ENCODE measurements around the gene PRMT7. TPM values are rescaled to one million over a fixed set of nuclear protein-coding genes. Genes with fewer than 3 reads are reported as not detected.
A peak's percentile ranks its signal among the peaks of the same experiment; 100 is the strongest.

PRMT7 gene
- total RNA-seq, 1 donor from 2014 or later = 71.9 TPM

GRCh38 chr16:68395167-68395786, 84.5 kb downstream of the PRMT7 start:
- no peaks in the 10 kb centered on the region for H3K36me3 Mint-ChIP-seq (ENCODE audit: low read depth)
- no peak overlapping the region for H3K4me3 Mint-ChIP-seq
- H3K27me3 Mint-ChIP-seq (ENCODE audit: low read depth) = peaks cover 4% of the 10 kb centered on the region
- H3K4me1 Mint-ChIP-seq = peaks cover 7% of the 10 kb centered on the region
- no peaks in the 10 kb centered on the region for H3K9me3 Mint-ChIP-seq
- DNase-seq (ENCODE audit: low read depth, low spot score) = no peak
- TF ChIP-seq CTCF (conservative IDR thresholded peaks at IDR 0.05) = no peak
- H3K27ac Mint-ChIP-seq (ENCODE audit: unreplicated experiment) = no peak overlapping the region

- peaks cover 4% of the 10 kb centered on the region for H3K27me3 Mint-ChIP-seq (ENCODE audit: low read depth)
- no peak for TF ChIP-seq CTCF (conservative IDR thresholded peaks at IDR 0.05)
- no peak overlapping the region for H3K27ac Mint-ChIP-seq (ENCODE audit: unreplicated experiment)
- H3K36me3 Mint-ChIP-seq (ENCODE audit: low read depth) = no peaks in the 10 kb centered on the region
- no peak for DNase-seq (ENCODE audit: low read depth, low spot score)
- H3K4me1 Mint-ChIP-seq = peaks cover 7% of the 10 kb centered on the region
- H3K9me3 Mint-ChIP-seq = no peaks in the 10 kb centered on the region
- no peak overlapping the region for H3K4me3 Mint-ChIP-seq
These were observed 85.0 kb downstream of the PRMT7 start for GRCh38 chr16:68395815-68396214.

- peaks cover 4% of the 10 kb centered on the region for H3K27me3 Mint-ChIP-seq (ENCODE audit: low read depth)
- no peak overlapping the region for H3K27ac Mint-ChIP-seq (ENCODE audit: unreplicated experiment)
- no peak overlapping the region for H3K4me3 Mint-ChIP-seq
- TF ChIP-seq CTCF (conservative IDR thresholded peaks at IDR 0.05) = peak; percentile 59
- peaks cover 7% of the 10 kb centered on the region for H3K4me1 Mint-ChIP-seq
- no peaks in the 10 kb centered on the region for H3K36me3 Mint-ChIP-seq (ENCODE audit: low read depth)
- H3K9me3 Mint-ChIP-seq = no peaks in the 10 kb centered on the region
- DNase-seq (ENCODE audit: low read depth, low spot score) = peak; percentile 16
These were observed 85.7 kb downstream of the PRMT7 start for GRCh38 chr16:68396481-68396880.

GRCh38 chr16:68397710-68398201, 86.9 kb downstream of the PRMT7 start:
- no peaks in the 10 kb centered on the region for H3K36me3 Mint-ChIP-seq (ENCODE audit: low read depth)
- H3K27ac Mint-ChIP-seq (ENCODE audit: unreplicated experiment) = no peak overlapping the region
- H3K4me1 Mint-ChIP-seq = peaks cover 7% of the 10 kb centered on the region

GRCh38 chr16:68399456-68399855, 88.6 kb downstream of the PRMT7 start:
- no peak overlapping the region for H3K27ac Mint-ChIP-seq (ENCODE audit: unreplicated experiment)
- no peak for DNase-seq (ENCODE audit: low read depth, low spot score)
- no peak for TF ChIP-seq CTCF (conservative IDR thresholded peaks at IDR 0.05)
- no peaks in the 10 kb centered on the region for H3K9me3 Mint-ChIP-seq
- H3K36me3 Mint-ChIP-seq (ENCODE audit: low read depth) = no peaks in the 10 kb centered on the region
- H3K27me3 Mint-ChIP-seq (ENCODE audit: low read depth) = peaks cover 4% of the 10 kb centered on the region
- peaks cover 13% of the 10 kb centered on the region for H3K4me1 Mint-ChIP-seq
- no peak overlapping the region for H3K4me3 Mint-ChIP-seq

More at GRCh38 chr16:68397710-68398201, 86.9 kb downstream of the PRMT7 start:
- no peak for DNase-seq (ENCODE audit: low read depth, low spot score)
- H3K4me3 Mint-ChIP-seq = no peak overlapping the region
- peaks cover 4% of the 10 kb centered on the region for H3K27me3 Mint-ChIP-seq (ENCODE audit: low read depth)
- no peak for TF ChIP-seq CTCF (conservative IDR thresholded peaks at IDR 0.05)
- H3K9me3 Mint-ChIP-seq = no peaks in the 10 kb centered on the region
